WERI-Rb-1 (cell line): ENCODE data around the gene CPNE8.

Experiments used
- DNase-seq: peaks from one replicate; pipeline ENCODE4 v3.0.0-alpha.2; 2020
- H3K27ac ChIP-seq: fragments of 250-450 bp; sonication (Bioruptor Pico); 2 replicates; pipeline ENCODE4 v1.5.1; 2020; ENCODE audit warnings: mild to moderate bottlenecking, moderate library complexity
- H3K27me3 ChIP-seq: fragments of 250-450 bp; sonication (Bioruptor Pico); 2 replicates; pipeline ENCODE4 v1.5.1; 2021; ENCODE audit warnings: mild to moderate bottlenecking, low read depth, moderate library complexity; ENCODE audit not compliant: insufficient read depth, severe bottlenecking
- H3K36me3 ChIP-seq: fragments of 250-450 bp; sonication (Bioruptor Pico); 2 replicates; pipeline ENCODE4 v1.5.1; 2020; ENCODE audit warnings: mild to moderate bottlenecking, moderate library complexity
- H3K4me3 ChIP-seq: 2 replicates; pipeline ENCODE4 v1.5.1; 2011; ENCODE audit warnings: low read depth, mild to moderate bottlenecking, control low read depth, low read length
- H3K9me3 ChIP-seq: fragments of 250-450 bp; sonication (Bioruptor Pico); 2 replicates; pipeline ENCODE4 v1.5.1; 2021; ENCODE audit warnings: mild to moderate bottlenecking, moderate library complexity; ENCODE audit not compliant: severe bottlenecking
- CTCF ChIP-seq: IDR thresholded peaks from 2 replicates; pipeline ENCODE4 v1.5.1; 2011; ENCODE audit warnings: low read depth, mild to moderate bottlenecking, control low read depth, inconsistent platforms, low read length

CPNE8 gene

GRCh38 chr12:38817942-38818341, 87.4 kb downstream of the CPNE8 start:
- Histone ChIP-seq H3K9me3 (no peaks in the 10 kb centered on the region), H3K27ac (no peak overlapping the region), H3K27me3 (peaks cover 28% of the 10 kb centered on the region), H3K4me3 (no peak overlapping the region), H3K36me3 (no peaks in the 10 kb centered on the region)
- no peak for DNase-seq
- TF ChIP-seq CTCF = no peak

DNA sequence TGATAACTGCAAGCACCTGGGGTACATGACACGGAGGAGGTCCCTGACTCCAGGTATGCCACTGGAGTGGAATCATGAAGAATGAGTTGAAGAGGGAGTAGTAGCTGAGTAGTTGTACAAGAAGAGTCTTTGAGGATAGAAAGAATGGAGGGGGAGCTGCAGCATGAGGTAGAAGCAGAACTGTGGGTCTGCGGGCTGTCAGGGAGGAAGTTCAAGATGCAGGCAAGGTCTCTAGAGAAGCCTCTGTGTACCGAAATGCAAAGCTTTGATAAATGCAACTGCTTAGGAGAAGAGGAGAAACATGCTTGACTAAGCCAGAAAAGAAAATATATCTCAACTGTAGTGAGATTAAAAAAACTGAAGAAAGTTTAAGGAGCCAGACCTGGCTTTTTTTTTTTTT, 91.5 kb downstream of the CPNE8 start:
- H3K27me3 ChIP-seq = peaks cover 15% of the 10 kb centered on the region
- no peak overlapping the region for H3K27ac ChIP-seq
- DNase-seq = no peak
- no peaks in the 10 kb centered on the region for H3K9me3 ChIP-seq
- no peak for TF ChIP-seq CTCF
- no peaks in the 10 kb centered on the region for H3K36me3 ChIP-seq
- H3K4me3 ChIP-seq = no peak overlapping the region

GRCh38 chr12:38811814-38812356, 93.5 kb downstream of the CPNE8 start:
- no peaks in the 10 kb centered on the region for H3K9me3 ChIP-seq
- DNase-seq = no peak
- TF ChIP-seq CTCF = no peak

GRCh38 chr12:38809832-38810231, 95.6 kb downstream of the CPNE8 start:
- Histone ChIP-seq H3K9me3 (no peaks in the 10 kb centered on the region), H3K27me3 (peaks cover 10% of the 10 kb centered on the region), H3K36me3 (no peaks in the 10 kb centered on the region), H3K27ac (no peak overlapping the region), H3K4me3 (no peak overlapping the region)
- no peak for TF ChIP-seq CTCF
- no peak for DNase-seq

More at GRCh38 chr12:38811814-38812356, 93.5 kb downstream of the CPNE8 start:
- H3K4me3 ChIP-seq = no peak overlapping the region
- peaks cover 10% of the 10 kb centered on the region for H3K27me3 ChIP-seq
- no peaks in the 10 kb centered on the region for H3K36me3 ChIP-seq
- no peak overlapping the region for H3K27ac ChIP-seq

- no peak overlapping the region for H3K27ac ChIP-seq
- DNase-seq = no peak
- TF ChIP-seq CTCF = no peak
- H3K27me3 ChIP-seq = no peaks in the 10 kb centered on the region
- H3K9me3 ChIP-seq = no peaks in the 10 kb centered on the region
- no peaks in the 10 kb centered on the region for H3K36me3 ChIP-seq
- H3K4me3 ChIP-seq = no peak overlapping the region
Observed at GRCh38 chr12:38788106-38788505, 117.3 kb downstream of the CPNE8 start.

GRCh38 chr12:38785381-38785780, 120.0 kb downstream of the CPNE8 start:
- Histone ChIP-seq H3K27ac (no peak overlapping the region), H3K4me3 (no peak overlapping the region), H3K27me3 (no peaks in the 10 kb centered on the region), H3K36me3 (no peaks in the 10 kb centered on the region), H3K9me3 (no peaks in the 10 kb centered on the region)
- TF ChIP-seq CTCF = no peak
- DNase-seq = no peak
